DLD1 (cell line): ENCODE data around the gene KCTD1.

ENCODE experiments used
- in situ Hi-C: cut with HindIII; loops from 2 replicates; pipeline ENCODE4 v1.10.0; 2017; ENCODE audit warnings: low sequenced_read_pairs

KCTD1 gene

DNA sequence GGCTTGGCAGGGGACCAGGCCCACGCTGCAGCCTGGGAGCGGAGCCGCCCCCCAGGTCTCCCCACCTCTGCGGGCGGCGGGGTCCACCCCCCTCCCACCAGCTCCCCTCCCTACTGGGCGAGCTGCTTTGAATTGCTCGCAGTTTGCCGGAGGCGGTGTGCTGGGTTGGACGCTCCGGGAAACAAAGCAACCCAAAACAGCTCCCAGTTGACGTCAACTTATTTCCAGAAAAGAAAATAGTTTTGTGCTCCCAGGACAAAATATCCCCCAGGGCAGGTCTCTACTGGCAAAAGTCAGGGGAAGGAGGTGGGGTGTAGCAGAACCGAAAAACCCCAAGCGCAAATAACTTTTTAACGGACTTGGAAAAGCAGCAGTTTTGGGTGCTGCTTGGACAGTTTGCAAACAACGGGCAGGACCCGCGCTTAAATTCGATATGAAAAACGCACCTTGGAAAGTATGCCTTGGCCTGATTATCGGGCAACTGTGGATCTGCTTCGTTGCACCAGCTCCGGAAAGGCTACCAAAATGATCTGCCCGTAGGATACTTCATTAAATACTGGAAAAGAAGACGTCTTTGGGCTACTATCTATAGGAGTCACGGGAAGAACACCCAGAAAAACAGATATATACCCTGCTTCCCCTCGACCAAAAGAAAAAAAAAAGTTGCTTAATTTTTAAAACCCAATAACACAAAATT is 2.8 kb upstream of the KCTD1 start:
- in situ Hi-C loops: no loop called here

DNA sequence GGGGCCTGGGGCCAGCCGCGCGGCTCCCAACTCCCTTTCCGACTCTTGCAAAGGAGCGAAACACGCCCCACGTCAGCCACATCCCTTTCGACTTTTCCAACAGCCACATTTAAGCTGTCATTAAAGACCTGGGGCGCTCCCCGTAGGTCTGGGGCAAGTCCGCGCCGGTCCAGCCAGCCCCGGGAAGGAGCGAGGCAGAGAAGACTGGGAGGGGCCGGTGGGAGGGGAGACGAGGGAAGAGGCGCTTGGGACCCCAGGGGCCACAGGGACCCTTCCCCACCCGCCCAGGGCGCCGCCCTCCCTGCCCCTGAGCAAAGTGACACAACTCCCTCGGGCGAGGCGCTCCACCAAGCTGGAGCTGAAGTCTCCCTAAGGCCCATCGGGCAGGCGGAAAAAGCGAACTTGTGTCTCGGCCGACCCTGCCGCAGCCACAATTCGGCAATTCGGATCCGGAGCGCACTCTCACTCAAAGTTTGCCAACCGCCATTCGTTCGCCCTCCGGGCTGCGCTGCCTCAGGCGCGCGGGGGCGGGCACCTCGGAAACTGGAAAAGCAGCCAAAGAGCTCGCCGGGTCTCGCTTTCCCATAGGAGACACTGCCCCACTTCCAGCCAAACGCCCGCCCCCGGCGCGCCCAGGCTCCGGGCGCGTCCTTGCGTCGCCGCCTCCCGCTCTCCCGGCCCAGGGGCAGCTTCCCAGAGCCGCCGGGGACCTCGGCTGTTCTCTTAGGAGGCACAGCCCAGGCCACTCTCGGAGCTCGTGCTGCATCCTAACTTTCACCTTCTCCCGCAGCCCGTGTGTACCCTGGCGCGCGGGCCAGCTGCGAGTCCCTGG is 1.1 kb upstream of the KCTD1 start:
- in situ Hi-C loops: no loop called here

DNA sequence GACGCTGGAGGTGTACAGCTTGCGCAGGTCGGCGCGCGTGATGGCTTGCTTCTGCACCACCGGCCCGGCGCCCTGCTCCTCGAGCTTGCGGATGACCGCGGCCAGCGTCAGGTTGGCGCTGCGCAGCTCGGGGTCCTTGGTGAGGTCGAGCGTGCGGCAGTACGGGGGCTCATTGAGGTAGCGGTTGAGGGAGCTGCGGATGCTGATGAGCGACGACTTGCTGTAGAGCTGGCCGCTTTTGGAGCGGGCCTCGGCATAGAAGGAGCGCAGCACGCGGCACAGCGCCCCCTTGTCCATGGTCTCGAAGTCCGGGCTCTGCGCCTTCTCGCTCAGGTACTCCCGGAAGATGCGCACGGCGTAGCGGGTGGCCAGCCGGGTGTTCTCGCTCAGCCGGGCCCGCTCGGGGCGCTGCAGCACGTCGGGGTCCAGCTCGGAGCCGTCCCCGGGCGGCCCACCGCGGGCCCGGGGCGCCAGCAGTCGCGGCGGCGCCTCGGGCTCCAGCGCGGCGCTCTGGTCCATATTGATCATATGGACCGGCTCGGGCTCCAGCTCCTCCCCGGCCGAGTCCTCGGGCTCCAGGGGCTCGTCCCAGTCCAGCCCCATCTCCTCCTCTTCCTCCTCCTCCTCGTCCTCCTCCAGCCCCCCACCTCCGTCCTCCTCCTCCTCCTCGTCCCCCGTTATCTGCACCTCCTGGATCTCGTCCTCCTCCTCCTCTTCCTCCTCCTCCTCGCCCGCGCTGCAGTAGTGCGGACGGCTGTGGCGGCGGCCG is 523 bp downstream of the KCTD1 start:
- in situ Hi-C loops: no loop called here

DNA sequence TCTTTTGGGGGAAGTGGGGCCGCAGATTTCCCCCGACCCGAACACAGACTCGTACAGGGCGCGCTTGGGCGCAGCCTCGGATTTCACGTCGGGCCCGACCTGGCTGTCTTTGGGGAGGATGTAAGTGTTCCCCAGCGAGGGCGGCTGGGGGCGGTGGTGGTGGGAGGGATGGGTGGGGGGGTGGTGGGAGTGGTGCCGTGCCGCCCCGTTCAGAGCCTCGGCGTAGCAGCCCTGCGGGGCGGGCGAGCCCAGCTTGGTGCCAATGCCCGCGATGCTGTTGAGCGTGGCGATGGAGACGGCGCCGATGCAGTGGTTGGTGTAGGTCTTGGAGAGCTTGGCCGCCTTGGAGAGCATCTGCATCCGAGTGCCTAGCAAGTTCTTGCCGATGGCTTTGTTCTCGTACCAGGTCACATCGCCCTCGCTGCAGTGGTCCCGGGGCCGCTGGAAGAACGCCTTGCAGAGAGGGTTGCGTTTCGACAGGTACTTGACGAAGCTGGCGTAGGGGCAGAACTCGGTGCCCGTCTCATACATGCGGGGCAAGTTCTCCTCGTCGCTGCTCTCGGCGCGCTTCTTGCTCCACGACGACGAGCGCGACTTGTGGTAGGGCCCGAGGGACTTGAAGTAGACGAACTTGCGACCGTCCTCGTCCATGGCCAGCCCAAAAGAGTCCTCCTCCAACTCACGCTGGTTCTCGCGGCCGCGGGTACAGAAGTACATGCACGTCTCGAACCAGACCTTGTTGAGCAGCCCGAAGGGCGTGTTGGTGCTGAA is 1.3 kb downstream of the KCTD1 start:
- in situ Hi-C loops: no loop called here

DNA sequence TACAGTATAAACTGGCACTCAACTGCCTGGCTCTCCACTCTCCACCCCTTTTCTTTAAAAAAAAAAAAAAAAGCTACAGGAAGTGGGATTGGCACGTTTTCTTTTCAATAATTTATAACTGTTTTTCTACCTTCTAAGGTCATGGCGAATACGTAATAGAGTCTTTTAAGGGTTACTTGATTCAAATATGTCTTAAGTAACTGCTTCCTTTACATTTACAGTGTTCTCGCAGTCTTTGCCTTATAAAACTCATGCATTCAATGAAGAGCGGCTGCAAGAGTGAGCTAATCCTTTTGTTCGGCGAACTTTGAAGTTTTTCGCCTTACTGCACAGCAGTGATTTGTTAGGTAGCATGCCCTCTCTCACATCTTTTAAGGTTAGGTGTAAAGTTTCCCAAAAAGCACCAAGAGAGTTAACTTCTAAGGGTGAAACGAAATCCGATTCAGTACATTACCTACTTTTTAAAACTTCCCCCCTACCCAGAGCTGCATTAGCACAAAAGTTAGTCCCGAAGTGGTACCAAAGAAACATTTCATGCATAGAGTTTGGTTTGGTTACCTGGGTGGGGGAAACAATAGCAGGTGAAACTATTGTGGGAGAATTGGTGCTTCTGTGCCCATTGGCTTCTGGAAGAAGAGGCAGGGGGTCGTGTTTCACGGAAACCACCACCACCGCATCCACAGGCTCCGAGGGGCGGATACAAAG is 2.0 kb downstream of the KCTD1 start:
- in situ Hi-C loops: no loop called here

DNA sequence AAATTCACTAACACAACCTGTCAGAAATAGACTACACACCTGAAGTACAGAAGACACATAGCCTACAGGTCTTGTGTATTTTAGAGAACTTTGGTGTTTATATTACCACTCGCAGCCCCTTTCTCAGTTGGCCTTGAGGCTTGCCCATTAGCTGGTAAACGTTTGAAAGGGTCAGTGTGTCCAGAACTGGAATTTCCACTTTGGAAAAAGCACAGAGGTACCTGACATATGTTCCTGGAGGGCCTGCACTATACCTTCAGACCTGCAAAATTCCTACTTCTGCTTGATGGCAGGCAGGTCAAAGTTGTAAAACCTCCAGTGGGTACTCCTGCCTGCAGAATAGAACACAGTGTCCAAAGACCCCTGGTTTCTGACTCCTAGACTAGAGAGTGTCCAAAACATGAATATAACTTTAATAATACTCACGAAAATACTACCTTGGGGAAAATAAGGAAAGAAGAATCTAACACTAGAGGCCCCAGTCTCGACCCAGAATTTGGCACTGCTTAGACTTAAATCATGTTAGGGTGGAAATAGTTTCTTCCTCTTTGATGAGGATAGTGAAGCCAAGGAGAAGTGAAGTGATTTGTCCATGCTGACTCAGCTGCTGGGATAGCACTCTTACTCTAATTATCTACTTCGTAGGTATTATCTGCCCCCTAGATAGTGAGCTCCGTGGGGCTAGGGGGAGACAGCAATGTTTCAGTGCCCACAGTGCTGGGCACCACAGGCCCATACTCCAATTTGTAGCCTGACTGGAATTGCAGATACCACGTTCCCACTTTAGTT is 2.8 kb downstream of the KCTD1 start:
- in situ Hi-C loops: no loop called here

DNA sequence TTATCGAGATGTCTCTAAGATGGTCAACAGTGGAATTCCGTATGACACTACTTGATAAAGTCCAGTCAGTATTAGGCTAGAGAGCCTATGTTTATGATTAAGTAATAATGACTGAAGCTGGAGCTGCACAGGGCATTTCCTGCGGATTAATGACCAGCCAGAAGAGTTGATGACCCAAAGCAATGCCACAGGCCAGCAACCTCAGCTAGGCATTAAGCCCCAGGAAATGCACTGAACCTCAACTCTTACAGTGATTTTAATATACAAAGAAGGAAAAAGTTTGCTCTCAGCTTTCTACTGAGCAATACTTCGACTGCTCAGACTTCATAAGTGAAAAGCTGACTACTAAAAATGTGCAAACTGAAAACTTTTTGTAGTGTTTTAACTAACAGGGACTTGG is 3.9 kb downstream of the KCTD1 start:
- in situ Hi-C loops: no loop called here

DNA sequence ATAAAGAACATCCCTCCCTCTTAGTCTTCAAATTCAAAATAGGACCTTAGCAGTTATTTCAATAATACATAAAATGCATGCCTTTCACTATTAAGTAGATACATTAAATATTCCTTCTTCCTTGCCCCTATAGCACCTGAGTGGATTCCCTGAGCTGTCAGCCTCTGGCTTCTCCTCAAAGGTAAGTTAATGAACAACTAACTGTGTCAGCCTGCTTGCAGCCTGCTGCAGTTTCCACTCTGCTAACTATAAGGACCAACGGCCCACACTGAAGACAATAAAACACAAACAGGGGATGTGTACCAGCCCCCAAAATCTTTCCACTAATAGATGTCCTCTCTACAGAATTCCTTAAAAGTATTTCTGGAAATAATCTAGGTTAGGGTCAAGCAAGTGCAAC is 5.0 kb downstream of the KCTD1 start:
- in situ Hi-C loops: no loop called here

DNA sequence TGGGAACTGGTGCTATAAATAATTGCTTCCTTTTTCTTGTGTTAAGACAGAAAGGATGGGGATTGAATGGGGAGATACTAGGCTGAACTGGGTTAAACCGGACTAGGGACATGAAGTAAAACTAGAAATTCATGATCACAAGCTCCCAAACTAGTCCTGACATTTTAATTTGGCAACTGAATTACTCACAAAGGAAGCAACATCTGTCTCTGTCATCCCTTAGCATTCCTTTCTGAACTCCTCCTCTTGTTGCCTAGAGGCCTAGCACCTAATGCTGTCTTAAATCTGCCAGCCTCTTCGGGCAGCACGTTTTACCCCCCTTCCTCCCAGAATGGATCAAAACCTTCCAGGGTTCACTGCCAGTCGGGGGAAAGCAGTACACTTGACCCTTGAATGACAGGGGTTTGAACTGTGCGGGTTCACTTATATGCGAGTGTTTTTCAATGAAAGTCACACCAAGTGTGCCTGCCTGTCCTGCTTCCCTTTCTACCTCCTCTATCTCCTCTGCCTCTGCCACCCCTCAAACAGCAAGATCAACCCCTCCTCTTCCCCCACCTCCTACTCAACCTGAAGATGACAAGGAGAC is 8.2 kb downstream of the KCTD1 start:
- in situ Hi-C loops: no loop called here

DNA sequence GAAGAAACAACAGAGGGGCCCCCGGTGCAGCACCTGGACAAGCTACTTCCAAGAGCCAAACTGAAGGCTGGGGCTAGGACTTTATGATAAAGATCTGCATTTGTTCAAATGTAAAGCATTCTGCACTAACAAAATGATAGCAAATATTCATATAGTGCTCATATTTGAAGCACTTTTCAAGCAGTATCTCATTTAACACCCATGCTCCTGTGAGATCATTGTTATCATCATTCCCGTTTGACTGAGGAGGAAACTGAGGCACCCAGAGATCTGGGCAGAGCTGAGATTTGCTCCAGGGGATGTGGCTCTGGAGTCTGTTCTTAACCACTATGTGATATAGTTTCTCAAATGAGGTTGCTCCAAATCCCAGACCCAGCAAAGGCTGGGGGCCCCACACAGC is 9.8 kb downstream of the KCTD1 start:
- in situ Hi-C loops: no loop called here

DNA sequence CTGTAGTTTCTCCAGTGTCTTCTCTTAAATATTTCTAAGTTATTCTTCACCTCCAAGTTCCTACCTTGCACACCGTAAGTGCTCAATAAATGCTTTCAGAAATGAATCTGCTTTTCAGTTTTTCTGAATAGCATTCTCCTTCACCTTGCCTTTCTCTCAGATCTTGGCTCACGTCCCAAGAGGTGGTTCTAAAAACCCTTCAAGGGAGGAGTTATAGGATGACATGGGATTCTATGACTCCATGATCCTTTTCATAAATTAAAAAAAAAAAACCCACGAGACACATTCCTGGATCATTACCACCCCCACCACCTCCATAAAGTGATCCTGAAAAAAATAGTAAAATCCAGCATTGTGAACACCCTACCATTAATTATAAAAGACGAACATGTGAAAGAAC is 11.7 kb downstream of the KCTD1 start:
- in situ Hi-C loops: no loop called here

DNA sequence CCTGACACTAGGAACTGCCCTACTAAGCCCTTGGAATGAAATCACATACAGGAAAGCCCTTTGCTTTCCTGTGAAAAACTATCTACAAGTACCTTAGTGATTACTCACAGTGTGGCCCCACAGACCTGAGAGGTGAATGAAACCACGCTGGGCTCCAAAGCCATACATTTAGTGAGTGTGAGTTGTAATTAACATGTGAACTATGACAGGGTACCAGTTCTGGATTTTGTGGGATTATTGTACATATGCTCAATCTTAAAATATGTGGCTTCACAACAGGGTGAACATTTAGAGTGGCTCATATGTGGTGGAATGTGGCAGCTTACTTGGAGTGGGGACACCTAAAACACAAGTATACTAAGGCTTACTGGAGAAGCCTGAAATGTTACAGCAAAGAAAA is 12.3 kb downstream of the KCTD1 start:
- in situ Hi-C loops: no loop called here

DNA sequence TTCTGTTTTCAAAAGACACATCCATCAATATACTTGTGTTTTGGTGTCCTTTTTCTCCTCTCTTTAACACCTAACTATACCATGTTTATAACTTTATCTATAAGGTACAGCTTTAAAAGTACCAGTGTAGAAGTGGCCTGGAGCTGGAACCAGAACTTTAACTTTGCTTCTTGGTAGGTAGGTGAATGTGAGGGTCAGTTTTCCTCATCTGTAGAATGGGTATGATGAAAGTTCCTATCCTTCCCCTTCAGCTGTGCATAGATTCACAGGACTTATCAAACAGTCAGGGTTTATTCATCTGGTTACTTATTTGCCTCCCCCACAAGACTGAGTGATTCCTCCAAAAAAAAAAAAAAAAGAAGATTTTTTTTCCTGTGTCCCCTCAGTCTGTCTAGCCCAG is 12.7 kb downstream of the KCTD1 start:
- in situ Hi-C loops: no loop called here

DNA sequence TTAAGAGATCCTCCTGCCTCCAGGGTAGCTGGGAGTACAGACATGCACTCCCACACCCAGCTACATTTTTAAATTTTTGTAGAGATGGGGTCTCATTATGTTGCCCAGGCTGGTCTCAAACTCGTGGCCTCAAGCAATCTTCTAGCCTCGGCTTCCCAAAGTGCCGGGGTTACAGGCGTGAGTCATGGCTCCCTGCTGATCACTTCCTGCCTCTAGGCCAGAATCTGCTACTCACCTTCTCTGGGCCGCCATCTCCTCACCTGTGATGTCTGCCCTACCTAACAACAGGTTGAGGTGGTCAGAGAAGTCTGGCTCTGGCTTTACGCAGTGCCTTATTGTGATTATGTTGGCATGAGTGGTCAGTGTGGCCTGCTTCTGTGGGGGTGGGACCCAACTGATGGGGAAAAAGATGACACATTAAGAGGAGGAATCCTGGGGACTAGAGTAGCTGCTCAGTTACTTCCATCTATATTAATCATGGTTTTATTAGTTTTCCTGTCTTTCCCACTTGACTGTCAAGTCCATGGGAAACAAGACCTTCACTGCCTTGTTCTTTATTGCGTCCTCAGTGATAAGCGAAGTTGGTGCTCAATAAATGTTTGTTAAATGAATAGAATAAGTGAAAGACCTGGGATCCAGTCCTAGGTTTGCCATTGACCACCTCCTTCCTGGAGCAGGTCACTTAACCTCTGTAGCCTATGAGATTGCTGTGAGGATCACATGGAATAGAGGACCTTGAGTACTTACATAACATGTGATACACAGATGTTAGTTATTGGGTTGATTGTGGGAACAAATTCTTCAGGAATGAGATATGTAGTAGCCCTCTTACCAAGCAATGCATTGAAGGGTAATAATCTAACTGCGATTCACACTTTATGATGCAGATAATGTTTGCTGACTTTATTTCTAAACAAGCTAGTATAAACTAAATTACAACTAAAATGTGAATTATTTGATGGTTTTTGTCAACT is 15.7 kb downstream of the KCTD1 start:
- in situ Hi-C loops: no loop called here

DNA sequence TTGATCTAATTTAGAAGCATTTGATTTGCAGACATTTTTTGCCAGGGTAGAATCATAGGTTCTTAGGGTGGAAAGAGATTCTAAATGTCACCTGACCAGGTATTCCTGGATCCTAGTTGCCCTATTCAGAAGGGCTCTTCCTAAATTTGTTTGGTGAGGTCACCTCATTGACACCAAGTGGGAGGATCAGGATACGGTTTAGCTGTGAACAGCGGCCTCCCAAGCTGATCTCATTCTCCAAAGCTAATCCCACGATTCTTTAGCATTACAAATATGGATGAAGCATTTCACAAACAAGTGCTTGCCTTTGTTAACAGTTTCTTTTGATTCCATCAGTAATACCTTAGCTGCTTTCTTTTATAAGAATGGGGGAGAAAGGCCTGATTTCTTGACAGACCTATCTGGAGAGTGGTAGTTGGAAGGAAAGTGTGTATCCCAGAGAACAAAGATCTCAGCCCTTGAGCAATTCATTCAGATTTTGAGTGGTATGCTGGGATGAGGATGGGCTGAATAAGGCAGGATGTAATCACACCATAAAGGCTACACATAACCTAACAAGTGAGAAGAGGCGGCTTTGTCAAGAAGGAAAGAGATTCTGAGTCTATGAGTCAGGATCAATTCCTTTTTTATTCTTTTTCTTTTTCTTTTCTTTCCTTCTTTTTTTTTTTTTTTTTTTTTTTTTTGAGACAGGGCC is 16.6 kb downstream of the KCTD1 start:
- in situ Hi-C loops: no loop called here

DNA sequence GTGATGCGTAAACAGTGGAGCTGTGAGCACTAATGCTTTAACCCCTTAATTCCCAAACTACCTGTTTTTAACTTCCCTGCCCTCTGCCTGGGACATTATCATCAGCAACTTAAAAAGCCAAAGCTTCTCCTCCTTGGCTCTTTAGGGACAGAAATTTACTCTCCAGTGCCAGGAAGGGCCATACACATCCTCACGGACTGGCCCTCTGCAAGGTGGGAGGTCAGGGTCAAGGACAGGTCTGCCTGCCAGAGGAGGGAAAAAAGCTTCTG is 21.5 kb downstream of the KCTD1 start:
- in situ Hi-C loops: no loop called here

DNA sequence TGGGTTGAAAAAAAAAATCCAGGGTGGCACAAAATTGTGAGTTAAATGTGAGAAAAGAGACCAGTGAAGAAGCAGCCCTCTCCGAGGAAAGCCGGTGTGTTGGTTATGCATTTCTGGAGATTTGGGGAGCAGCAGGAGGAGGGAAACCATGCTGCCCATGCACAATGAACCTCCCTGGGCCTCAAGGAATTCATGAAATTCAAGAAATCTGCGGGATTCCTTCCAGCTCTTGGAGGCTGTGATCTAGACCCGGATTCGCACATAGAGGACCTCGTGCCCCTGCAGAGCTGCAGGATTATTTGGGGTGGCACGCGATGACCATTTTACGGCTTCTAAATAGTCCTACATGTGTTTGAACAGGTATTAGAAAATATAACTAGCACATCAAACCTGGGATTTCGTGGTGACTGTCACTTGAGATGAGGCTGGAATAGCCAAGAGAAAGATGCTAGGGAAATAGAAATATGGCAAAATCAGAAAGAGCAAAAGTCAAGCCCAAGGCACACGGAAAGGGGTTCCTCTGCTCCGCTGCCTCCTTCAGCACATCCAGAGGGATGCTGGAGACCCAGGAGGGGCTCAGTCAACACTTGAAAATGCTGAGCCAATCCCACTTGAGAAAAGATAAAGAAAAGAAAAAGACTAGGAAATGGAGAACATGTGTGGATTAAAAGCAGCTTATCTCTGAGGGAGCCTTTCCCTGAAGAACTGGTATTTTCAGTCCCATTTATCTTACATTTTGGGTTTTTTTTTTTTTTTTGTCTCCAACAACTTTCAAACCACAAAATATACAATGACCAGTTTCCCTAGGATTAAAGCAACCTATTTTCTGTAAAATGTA is 22.0 kb downstream of the KCTD1 start:
- in situ Hi-C loops: no loop called here
